Measurements from ENCODE around the gene ATE1. TPM values are rescaled to one million over a fixed set of nuclear protein-coding genes. Genes with fewer than 3 reads are reported as not detected.
A peak's percentile ranks its signal among the peaks of the same experiment; 100 is the strongest.
"Not testable (repeated sequence)": the region's sequence is repeated elsewhere in the genome, so short reads cannot be mapped to it uniquely, and the experiment has no call there.

The ATE1 gene
- total and polyA plus RNA-seq, 2 donors (not counting 3 experiments of a cell fraction or from before 2014, with no cell fraction given) = 8.7 to 27.1 TPM

- TF ChIP-seq FOS (IDR thresholded peaks at IDR 0.05; ENCODE audit: borderline replicate concordance, insufficient read depth, low read length) (no peak), GATA2 (IDR thresholded peaks at IDR 0.05; ENCODE audit: insufficient read depth, insufficient read length, low read depth, low read length) (no peak), JUN (IDR thresholded peaks at IDR 0.05; ENCODE audit: borderline replicate concordance, insufficient read depth, insufficient read length, low read depth) (no peak), MYC (IDR thresholded peaks at IDR 0.05; ENCODE audit: low read depth, low read length) (peak; percentile 53), POLR2A (IDR thresholded peaks at IDR 0.05; ENCODE audit: low read depth, low read length) (no peak), POLR2AphosphoS5 (IDR thresholded peaks at IDR 0.05; ENCODE audit: insufficient read depth, low read depth, low read length) (no peak), EZH2 (IDR thresholded peaks at IDR 0.05; ENCODE audit: borderline replicate concordance, low read depth, low read length, severe bottlenecking) (no peak)
- TF ChIP-seq, protein P1, sequence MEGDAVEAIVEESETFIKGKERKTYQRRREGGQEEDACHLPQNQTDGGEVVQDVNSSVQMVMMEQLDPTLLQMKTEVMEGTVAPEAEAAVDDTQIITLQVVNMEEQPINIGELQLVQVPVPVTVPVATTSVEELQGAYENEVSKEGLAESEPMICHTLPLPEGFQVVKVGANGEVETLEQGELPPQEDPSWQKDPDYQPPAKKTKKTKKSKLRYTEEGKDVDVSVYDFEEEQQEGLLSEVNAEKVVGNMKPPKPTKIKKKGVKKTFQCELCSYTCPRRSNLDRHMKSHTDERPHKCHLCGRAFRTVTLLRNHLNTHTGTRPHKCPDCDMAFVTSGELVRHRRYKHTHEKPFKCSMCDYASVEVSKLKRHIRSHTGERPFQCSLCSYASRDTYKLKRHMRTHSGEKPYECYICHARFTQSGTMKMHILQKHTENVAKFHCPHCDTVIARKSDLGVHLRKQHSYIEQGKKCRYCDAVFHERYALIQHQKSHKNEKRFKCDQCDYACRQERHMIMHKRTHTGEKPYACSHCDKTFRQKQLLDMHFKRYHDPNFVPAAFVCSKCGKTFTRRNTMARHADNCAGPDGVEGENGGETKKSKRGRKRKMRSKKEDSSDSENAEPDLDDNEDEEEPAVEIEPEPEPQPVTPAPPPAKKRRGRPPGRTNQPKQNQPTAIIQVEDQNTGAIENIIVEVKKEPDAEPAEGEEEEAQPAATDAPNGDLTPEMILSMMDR (IDR thresholded peaks at IDR 0.05; ENCODE audit: extremely low read depth in 1 of 2, insufficient read depth in 1 of 2, low read depth in 1 of 2, low read length in 2 of 2) = no peak
- TF ChIP-seq, protein P2, sequence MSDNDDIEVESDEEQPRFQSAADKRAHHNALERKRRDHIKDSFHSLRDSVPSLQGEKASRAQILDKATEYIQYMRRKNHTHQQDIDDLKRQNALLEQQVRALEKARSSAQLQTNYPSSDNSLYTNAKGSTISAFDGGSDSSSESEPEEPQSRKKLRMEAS (IDR thresholded peaks at IDR 0.05; ENCODE audit: insufficient read depth, insufficient read length) = peak; percentile 64
These were observed 46.2 kb upstream of the ATE1 start for GRCh38 chr10:121974019-121974534.

DNA sequence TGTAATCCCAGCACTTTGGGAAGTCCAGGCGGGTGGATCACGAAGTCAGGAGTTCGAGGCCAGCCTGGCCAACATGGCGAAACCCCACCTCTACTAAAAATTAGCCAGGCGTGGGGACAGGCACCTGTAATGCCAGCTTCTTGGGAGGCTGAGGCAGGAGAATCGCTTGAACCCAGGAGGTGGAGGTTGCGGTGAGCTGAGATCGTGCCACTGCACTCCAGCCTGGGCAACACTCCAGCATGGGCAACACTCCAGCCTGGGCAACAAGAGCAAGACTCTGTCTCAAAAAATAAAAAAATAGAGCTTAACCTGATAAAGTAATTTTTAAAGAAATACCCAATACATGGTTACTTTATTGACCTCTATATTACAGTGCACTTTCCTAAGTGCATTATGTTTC lies 41.3 kb upstream of the ATE1 start:
- H3K4me1 ChIP-seq (ENCODE audit: control insufficient read depth, extremely low read depth, insufficient read depth, low read length); DNase-seq (ENCODE audit: low read depth, low spot score); H3K9me1 ChIP-seq (replicated peaks; ENCODE audit: control insufficient read depth, extremely low read depth, insufficient read depth, low read length); intact Hi-C loops (cut with micrococcal nuclease); POLR2A ChIA-PET; H4K20me1 ChIP-seq (replicated peaks; ENCODE audit: control insufficient read depth, extremely low read depth, insufficient read depth, low read length); BruUV-seq (replicated peaks); H2AFZ ChIP-seq (ENCODE audit: low read depth, low read length); H3K9ac ChIP-seq (replicated peaks; ENCODE audit: extremely low read depth, insufficient read depth, low read length); H3K4me2 ChIP-seq (ENCODE audit: insufficient read depth, low read length); dilution Hi-C loops (cut with MboI; ENCODE audit: extremely low pct_ligation_motif_present, low sequenced_read_pairs); H3K27ac ChIP-seq (ENCODE audit: insufficient read depth, low read depth, low read length); H3K9me3 ChIP-seq (replicated peaks; ENCODE audit: control insufficient read depth, insufficient read depth, low read length); H3K27me3 ChIP-seq (ENCODE audit: control insufficient read depth in 2 of 2, insufficient read depth in 2 of 2, low read length in 2 of 2); H3K4me3 ChIP-seq (replicated peaks in 1 of 3; ENCODE audit: insufficient read depth in 1 of 3, low read depth in 1 of 3, low read length in 3 of 3); FAIRE-seq: not testable (repeated sequence)
- CTCF ChIA-PET = interaction anchor here (0.7 kb wide), 1 partner anchor 10 kb away, joined by 3 read pairs; no protein-coding TSS in a partner anchor
- Histone ChIP-seq H3K79me2 (ENCODE audit: control insufficient read depth, insufficient read depth, low read length) (peaks cover 20% of the 10 kb centered on the region), H3K36me3 (ENCODE audit: control insufficient read depth in 2 of 2, extremely low read depth in 1 of 2, insufficient read depth in 2 of 2, low read length in 2 of 2) (peaks cover 8 to 14% of the 10 kb centered on the region in 2 experiments)

More at GRCh38 chr10:121974019-121974534, 46.2 kb upstream of the ATE1 start:
- peaks cover 10% of the 10 kb centered on the region for H3K4me1 ChIP-seq (ENCODE audit: control insufficient read depth, extremely low read depth, insufficient read depth, low read length)
- ChIA-PET CTCF (interaction anchor here (0.8 to 2.1 kb wide), 7 partner anchors 46 to 1025 kb away, joined by 3 to 11 read pairs (median 4); partner anchors contain the start of gene ATE1), POLR2A (no interaction called here)
- DNase-seq (ENCODE audit: low read depth, low spot score) (no peak), FAIRE-seq (peak; percentile 66)
- H3K36me3 ChIP-seq (ENCODE audit: control insufficient read depth in 2 of 2, extremely low read depth in 1 of 2, insufficient read depth in 2 of 2, low read length in 2 of 2) = peaks cover 0 to 4% of the 10 kb centered on the region in 2 experiments
- peak overlapping the region; percentile 80 to 92 (median 85) for H3K4me3 ChIP-seq (replicated peaks in 1 of 3; ENCODE audit: insufficient read depth in 1 of 3, low read depth in 1 of 3, low read length in 3 of 3)
- peak overlapping the region; percentile 83 for H2AFZ ChIP-seq (ENCODE audit: low read depth, low read length)
- no peak overlapping the region for H3K27ac ChIP-seq (ENCODE audit: insufficient read depth, low read depth, low read length)
- no peaks in the 10 kb centered on the region for H4K20me1 ChIP-seq (replicated peaks; ENCODE audit: control insufficient read depth, extremely low read depth, insufficient read depth, low read length)
- H3K9me3 ChIP-seq (replicated peaks; ENCODE audit: control insufficient read depth, insufficient read depth, low read length) = no peaks in the 10 kb centered on the region
- dilution Hi-C loops (cut with MboI; ENCODE audit: extremely low pct_ligation_motif_present, low sequenced_read_pairs) = no loop called here
- intact Hi-C loops (cut with micrococcal nuclease) = loop anchor here (1.0 to 5.0 kb wide), 5 partner anchors 18 to 167 kb away; no protein-coding TSS in a partner anchor
- H3K27me3 ChIP-seq (ENCODE audit: control insufficient read depth in 2 of 2, insufficient read depth in 2 of 2, low read length in 2 of 2) = no peaks in the 10 kb centered on the region
- peak overlapping the region; percentile 95 for H3K4me2 ChIP-seq (ENCODE audit: insufficient read depth, low read length)
- peak overlapping the region; percentile 91 for H3K9ac ChIP-seq (replicated peaks; ENCODE audit: extremely low read depth, insufficient read depth, low read length)
- H3K9me1 ChIP-seq (replicated peaks; ENCODE audit: control insufficient read depth, extremely low read depth, insufficient read depth, low read length) = no peaks in the 10 kb centered on the region
- BruUV-seq (replicated peaks) = no TSS peak
- peaks cover 22% of the 10 kb centered on the region for H3K79me2 ChIP-seq (ENCODE audit: control insufficient read depth, insufficient read depth, low read length)
